Omental fat pad (tissue), 4 donors: Measurements from ENCODE around the gene PARP14. TPM values are rescaled to one million over a fixed set of nuclear protein-coding genes. Genes with fewer than 3 reads are reported as not detected.
"Not testable (repeated sequence)": the region's sequence is repeated elsewhere in the genome, so short reads cannot be mapped to it uniquely, and the experiment has no call there.

Experiments used
- ATAC-seq: fragments of 150-250 bp; one replicate; pipeline ENCODE4 v1.9.1; 2016; ENCODE audit warnings: mild to moderate bottlenecking, moderate library complexity; ENCODE audit not compliant: low FRiP score
- DNase-seq: peaks from one replicate; pipeline ENCODE4 v3.0.0-alpha.2; 2019; ENCODE audit warnings: low spot score
- CTCF ChIP-seq, 3 donors: fragments of 450-650 bp; IDR thresholded peaks; one replicate each; pipeline ENCODE4 v1.5.1; 2016 to 2017; ENCODE audit warnings: antibody characterized with exemption in 3 of 3, mild to moderate bottlenecking in 3 of 3, moderate library complexity in 2 of 3
- total RNA-seq, 4 donors: library from RNA; depleted of rRNA; stranded (reverse); fragments of >200 nt; gene quantifications; one replicate each; pipeline ENCODE4 v1.1.0, GENCODE V29; 2016

Gene PARP14
- total RNA-seq, 4 donors from 2014 or later = 41.9 to 163 (median 81.5) TPM

- ATAC-seq = no peak
- no peak for TF ChIP-seq CTCF (IDR thresholded peaks at IDR 0.05)
- no peak for DNase-seq
These were observed 61.6 kb downstream of the PARP14 start for GRCh38 chr3:122742234-122742633.

- TF ChIP-seq CTCF (IDR thresholded peaks at IDR 0.05) = no peak
- DNase-seq (no peak), ATAC-seq (no peak)
These were observed 63.0 kb downstream of the PARP14 start for GRCh38 chr3:122743581-122744120.

GRCh38 chr3:122745369-122746021 is 64.9 kb downstream of the PARP14 start:
- TF ChIP-seq CTCF (IDR thresholded peaks at IDR 0.05) = no peak
- DNase-seq (no peak), ATAC-seq (peak; percentile 44)

- ATAC-seq, DNase-seq: not testable (repeated sequence)
These were observed 66.7 kb downstream of the PARP14 start for GRCh38 chr3:122747295-122747694.

GRCh38 chr3:122748347-122748746 is 67.7 kb downstream of the PARP14 start:
- TF ChIP-seq CTCF (IDR thresholded peaks at IDR 0.05) = no peak
- no peak for DNase-seq
- no peak for ATAC-seq

GRCh38 chr3:122754929-122755328 is 74.3 kb downstream of the PARP14 start:
- DNase-seq (no peak), ATAC-seq (no peak)
- no peak for TF ChIP-seq CTCF (IDR thresholded peaks at IDR 0.05)

GRCh38 chr3:122755491-122755890 is 74.9 kb downstream of the PARP14 start:
- TF ChIP-seq CTCF (IDR thresholded peaks at IDR 0.05) = no peak
- no peak for ATAC-seq
- no peak for DNase-seq
